ENCODE results near the gene MORN1. TPM values are rescaled to one million over a fixed set of nuclear protein-coding genes. Genes with fewer than 3 reads are reported as not detected.

MORN1 gene
- total and polyA plus RNA-seq, 3 donors from 2014 or later: 30.4 to 34.5 (median 30.9) TPM

GRCh38 chr1:2412395-2412772, 21.0 kb upstream of the MORN1 start, which contains the start of gene PEX10:
Gene PEX10 (minus strand): TSS chr1:2412564. CDS start chr1:2412502, 62 bp downstream.
- DNase-seq: peak; percentile 98
- no peaks in the 10 kb centered on the region for H3K27me3 ChIP-seq
- peaks cover 21% of the 10 kb centered on the region for H3K4me1 ChIP-seq
- intact Hi-C loops (cut with DNase I; ENCODE audit: low total_unique reads): loop anchor here (5.0 kb wide), 1 partner anchor 135 kb away; no protein-coding TSS in a partner anchor
- peak in 1 of 3 experiments; percentile 19 for TF ChIP-seq CTCF (IDR thresholded peaks at IDR 0.05)
- TF ChIP-seq POLR2A (IDR thresholded peaks at IDR 0.05): no peak
- peak within 1 kb of the TSS; percentile 45 to 81 for H3K27ac ChIP-seq
- peak within 1 kb of the TSS; percentile 74 to 88 for H3K4me3 ChIP-seq
- WGBS, 2 donors: 1% methylated on average over 23 of the region's 55 CpGs; no CpG with 5 or more reads in 1 of the 2 donors
- H3K9me3 ChIP-seq: no peaks in the 10 kb centered on the region
- no peaks in the 10 kb centered on the region for H3K36me3 ChIP-seq (ENCODE audit: low read depth, missing control alignments)

DNA sequence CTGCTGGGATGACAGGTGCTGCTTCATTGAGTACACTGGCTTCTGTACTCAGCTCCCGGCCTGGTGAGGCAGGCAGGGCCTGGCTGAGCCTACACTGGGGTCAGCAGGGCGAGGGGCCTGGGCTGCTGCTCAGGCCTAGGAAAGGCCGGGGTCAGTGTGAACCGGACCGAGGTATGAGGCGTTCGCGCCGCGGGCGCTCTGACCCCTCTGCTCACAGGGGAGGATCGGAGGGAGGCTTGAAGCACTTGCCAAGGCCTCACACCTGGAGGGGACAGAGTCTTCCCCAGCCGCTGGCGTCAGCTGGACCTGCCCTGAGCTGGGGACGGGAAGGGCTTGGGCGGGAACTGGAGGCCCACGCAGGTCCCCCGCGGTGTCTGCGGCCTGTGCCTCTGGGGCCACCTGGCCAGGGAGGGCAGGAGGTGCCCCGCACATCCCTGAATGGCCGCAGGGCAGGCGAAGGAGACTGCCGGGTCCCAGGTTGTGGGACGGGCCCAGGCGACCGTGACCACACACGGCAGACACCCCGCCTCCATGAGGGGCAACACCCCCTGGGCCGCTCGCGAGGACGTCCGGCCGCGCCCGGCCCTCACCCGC, 20.5 kb upstream of the MORN1 start:
- 0% methylated on average over 26 of the region's 38 CpGs; no CpG with 5 or more reads in 1 of the 2 donors for WGBS, 2 donors
- intact Hi-C loops (cut with DNase I; ENCODE audit: low total_unique reads): loop anchor here (5.0 kb wide), 1 partner anchor 135 kb away; no protein-coding TSS in a partner anchor
- Histone ChIP-seq H3K36me3 (ENCODE audit: low read depth, missing control alignments) (no peaks in the 10 kb centered on the region), H3K9me3 (no peaks in the 10 kb centered on the region), H3K4me1 (peaks cover 21% of the 10 kb centered on the region), H3K27ac (peak overlapping the region in 1 of 2 donors; percentile 81), H3K27me3 (no peaks in the 10 kb centered on the region), H3K4me3 (peak overlapping the region; percentile 74 to 88)
- DNase-seq: no peak
- no peak for TF ChIP-seq POLR2A (IDR thresholded peaks at IDR 0.05)
- TF ChIP-seq CTCF (IDR thresholded peaks at IDR 0.05): no peak

- no peak overlapping the region for H3K4me3 ChIP-seq
- TF ChIP-seq CTCF (IDR thresholded peaks at IDR 0.05) (no peak), POLR2A (IDR thresholded peaks at IDR 0.05) (no peak)
- no peak overlapping the region for H3K27ac ChIP-seq
- no peaks in the 10 kb centered on the region for H3K36me3 ChIP-seq (ENCODE audit: low read depth, missing control alignments)
- intact Hi-C loops (cut with DNase I; ENCODE audit: low total_unique reads): loop anchor here (5.0 kb wide), 1 partner anchor 138 kb away; no protein-coding TSS in a partner anchor
- no peaks in the 10 kb centered on the region for H3K9me3 ChIP-seq
- DNase-seq: no peak
- H3K4me1 ChIP-seq: peaks cover 27% of the 10 kb centered on the region
- 88 to 90% methylated on average over 10 to 12 of the region's 12 CpGs for WGBS, 2 donors
- H3K27me3 ChIP-seq: no peaks in the 10 kb centered on the region
Measured at GRCh38 chr1:2409745-2410144, 18.4 kb upstream of the MORN1 start.

DNA sequence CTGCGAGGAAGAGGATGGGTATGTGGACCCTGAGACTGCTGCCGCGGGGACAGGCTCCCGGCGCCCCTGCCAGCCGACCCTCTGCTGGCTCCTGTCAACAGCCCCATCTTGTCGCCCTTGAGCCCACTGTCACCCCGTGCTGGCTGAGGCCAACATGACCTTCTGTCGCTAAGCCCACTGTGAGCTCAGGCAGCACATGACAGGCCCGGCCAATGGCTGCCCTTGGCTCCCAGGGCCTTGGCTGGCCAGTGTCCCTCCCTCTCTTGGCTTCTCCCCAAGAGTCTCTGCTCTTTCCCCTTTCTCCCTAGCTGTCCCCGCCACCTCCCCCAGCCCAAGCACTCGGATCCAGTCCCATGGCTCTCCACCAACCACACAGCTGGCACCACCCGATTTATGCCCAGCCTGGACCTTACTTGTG, 17.5 kb upstream of the MORN1 start:
- 82 to 84% methylated on average over 4 to 13 of the region's 13 CpGs for WGBS, 2 donors
- DNase-seq: no peak
- intact Hi-C loops (cut with DNase I; ENCODE audit: low total_unique reads): no loop called here
- H3K9me3 ChIP-seq: no peaks in the 10 kb centered on the region
- H3K27me3 ChIP-seq: no peaks in the 10 kb centered on the region
- H3K4me1 ChIP-seq: peaks cover 24% of the 10 kb centered on the region
- TF ChIP-seq CTCF (IDR thresholded peaks at IDR 0.05) (no peak), POLR2A (IDR thresholded peaks at IDR 0.05) (no peak)
- no peak overlapping the region for H3K27ac ChIP-seq
- no peak overlapping the region for H3K4me3 ChIP-seq
- no peaks in the 10 kb centered on the region for H3K36me3 ChIP-seq (ENCODE audit: low read depth, missing control alignments)

GRCh38 chr1:2408456-2408855, 17.1 kb upstream of the MORN1 start:
- H3K4me1 ChIP-seq: peaks cover 21% of the 10 kb centered on the region
- no peak overlapping the region for H3K4me3 ChIP-seq
- no peak for DNase-seq
- H3K36me3 ChIP-seq (ENCODE audit: low read depth, missing control alignments): no peaks in the 10 kb centered on the region
- no peaks in the 10 kb centered on the region for H3K9me3 ChIP-seq
- intact Hi-C loops (cut with DNase I; ENCODE audit: low total_unique reads): no loop called here
- WGBS, 2 donors: 91 to 94% methylated on average over 7 to 19 of the region's 24 CpGs
- H3K27me3 ChIP-seq: no peaks in the 10 kb centered on the region
- TF ChIP-seq POLR2A (IDR thresholded peaks at IDR 0.05): no peak
- no peak for TF ChIP-seq CTCF (IDR thresholded peaks at IDR 0.05)
- H3K27ac ChIP-seq: no peak overlapping the region

Measured in testis (tissue), 3 donors.